Activated T-helper 9 cell treated with anti-CD3 and anti-CD28 coated beads, Interleukin-2, amount 50 U/mL, for 16 hours (primary cell): ENCODE measurements around the gene SLC18A3.

Experiments
- DNase-seq: peaks from one replicate; pipeline ENCODE4 v3.0.0-alpha.2; 2020; ENCODE audit warnings: low read depth

SLC18A3 gene

GRCh38 chr10:49610114-49610457, at the start of gene SLC18A3:
SLC18A3 (plus strand) TSS chr10:49610310; CDS start chr10:49610741, 431 bp downstream.
- no peak for DNase-seq

GRCh38 chr10:49560526-49560925, 49.6 kb upstream of the SLC18A3 start:
- no peak for DNase-seq

- no peak for DNase-seq
Observed at GRCh38 chr10:49562893-49563292, 47.2 kb upstream of the SLC18A3 start.

GRCh38 chr10:49564461-49565009, 45.6 kb upstream of the SLC18A3 start:
- DNase-seq, result no peak

- no peak for DNase-seq
Observed at GRCh38 chr10:49567810-49568209, 42.3 kb upstream of the SLC18A3 start.

GRCh38 chr10:49568235-49568634, 41.9 kb upstream of the SLC18A3 start:
- no peak for DNase-seq

- DNase-seq, result no peak
Observed at GRCh38 chr10:49569031-49569631, 41.0 kb upstream of the SLC18A3 start.

- no peak for DNase-seq
Observed at GRCh38 chr10:49571388-49571787, 38.7 kb upstream of the SLC18A3 start.

GRCh38 chr10:49572594-49573114, 37.5 kb upstream of the SLC18A3 start:
- DNase-seq, result no peak

- DNase-seq, result no peak
Observed at GRCh38 chr10:49575489-49576072, 34.5 kb upstream of the SLC18A3 start.

- DNase-seq, result no peak
Observed at GRCh38 chr10:49577182-49577925, 32.8 kb upstream of the SLC18A3 start.

- DNase-seq, result no peak
Observed at GRCh38 chr10:49578392-49578791, 31.7 kb upstream of the SLC18A3 start.

GRCh38 chr10:49579621-49580020, 30.5 kb upstream of the SLC18A3 start:
- DNase-seq, result no peak

GRCh38 chr10:49585387-49585786, 24.7 kb upstream of the SLC18A3 start:
- no peak for DNase-seq

- no peak for DNase-seq
Observed at GRCh38 chr10:49587981-49588380, 22.1 kb upstream of the SLC18A3 start.

- peak; percentile 16 for DNase-seq
Observed at GRCh38 chr10:49592726-49593563, 17.2 kb upstream of the SLC18A3 start.

- no peak for DNase-seq
Observed at GRCh38 chr10:49593564-49593875, 16.6 kb upstream of the SLC18A3 start.

- DNase-seq, result no peak
Observed at GRCh38 chr10:49593998-49594397, 16.1 kb upstream of the SLC18A3 start.

- no peak for DNase-seq
Observed at GRCh38 chr10:49594594-49594993, 15.5 kb upstream of the SLC18A3 start.

GRCh38 chr10:49595003-49595712, 15.0 kb upstream of the SLC18A3 start:
- no peak for DNase-seq

- no peak for DNase-seq
Observed at GRCh38 chr10:49595713-49596492, 14.2 kb upstream of the SLC18A3 start.
